HG03442 (cell line): ENCODE results near the gene RGL4.
"Not testable (repeated sequence)": the region's sequence is repeated elsewhere in the genome, so short reads cannot be mapped to it uniquely, and the experiment has no call there.

Source experiments
- ATAC-seq: cut with Tn5 transposase; IDR thresholded peaks from one replicate; pipeline ENCODE4 v1.9.1; 2021; ENCODE audit warnings: mild to moderate bottlenecking, moderate library complexity; ENCODE audit not compliant: unreplicated experiment

RGL4 gene

DNA sequence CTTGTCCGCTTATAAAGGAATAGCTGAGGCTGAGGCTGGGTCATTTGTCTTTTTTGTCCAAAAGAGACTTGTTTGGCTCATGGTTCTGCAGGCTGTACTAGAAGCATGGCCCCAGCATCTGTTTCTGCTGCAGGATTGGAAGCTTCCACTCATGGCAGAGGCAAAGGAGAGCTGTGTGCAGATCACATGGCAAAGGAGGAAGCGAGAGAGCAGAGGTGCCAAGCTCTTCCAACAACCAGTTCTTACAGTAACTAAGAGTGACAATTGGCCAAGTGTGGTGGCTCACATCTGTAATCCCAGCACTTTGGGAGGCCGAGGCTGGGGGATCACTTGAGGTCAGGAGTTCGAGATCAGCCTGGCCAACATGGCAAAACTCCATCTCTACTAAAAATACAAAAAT is 37.3 kb downstream of the RGL4 start:
- not testable (repeated sequence) for ATAC-seq

GRCh38 chr22:23737696-23738095 is 46.9 kb downstream of the RGL4 start:
- ATAC-seq, result no peak

DNA sequence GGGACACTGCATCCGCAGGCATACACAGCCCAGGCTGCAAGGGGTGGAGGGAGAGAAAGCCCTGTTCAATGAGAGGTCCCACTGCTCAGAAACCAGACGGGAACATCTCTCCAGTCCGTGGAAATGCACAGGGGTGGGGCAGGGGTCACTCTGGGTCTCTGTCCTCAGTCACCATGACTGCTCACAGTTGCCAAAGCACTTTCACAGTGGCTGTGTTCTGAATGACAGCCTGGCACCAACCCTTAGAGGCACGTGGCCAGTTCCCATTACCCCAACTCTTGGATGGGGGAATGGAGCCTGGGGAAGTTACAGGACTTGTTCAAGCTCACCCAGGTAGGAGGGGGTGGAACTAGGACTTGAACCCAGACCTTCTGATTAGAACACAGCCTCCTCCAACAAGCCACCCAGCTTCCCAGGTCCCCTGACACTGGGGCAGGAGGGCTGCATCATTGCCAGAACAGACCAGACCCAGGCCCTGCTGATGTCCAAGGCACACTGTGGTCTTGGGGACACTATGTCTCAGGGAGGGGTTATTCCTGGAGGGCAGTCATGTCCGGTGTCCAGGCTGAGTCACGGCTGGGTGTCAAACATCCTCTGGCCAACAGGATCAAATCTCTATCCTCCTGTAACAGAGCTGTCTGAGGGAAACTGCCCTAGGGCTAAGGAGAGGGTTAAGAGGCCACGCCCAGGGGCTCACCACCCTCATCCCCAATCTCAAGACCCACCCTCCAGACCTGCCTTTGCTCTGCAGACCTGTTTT is 51.9 kb downstream of the RGL4 start:
- ATAC-seq, result no peak

DNA sequence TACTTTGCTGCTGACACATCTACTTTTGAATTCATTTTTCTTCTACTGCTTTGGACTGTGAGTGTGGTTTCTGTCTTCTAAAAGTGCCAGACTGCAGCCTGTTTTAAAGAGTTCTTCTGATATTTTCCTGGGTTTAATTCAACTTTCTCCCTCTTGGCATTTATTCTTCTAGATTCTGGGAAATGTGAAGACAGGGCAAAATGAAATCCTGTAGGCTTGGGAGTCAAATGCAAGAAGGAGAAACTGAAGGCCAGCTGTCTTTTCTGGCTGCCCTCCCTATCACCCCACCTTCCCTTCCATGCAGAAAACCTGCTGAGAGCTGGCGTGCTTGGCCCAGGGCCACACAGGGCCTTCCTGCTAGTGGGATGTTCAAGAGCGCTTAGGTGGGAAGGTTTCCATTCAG is 52.5 kb downstream of the RGL4 start:
- no peak for ATAC-seq

DNA sequence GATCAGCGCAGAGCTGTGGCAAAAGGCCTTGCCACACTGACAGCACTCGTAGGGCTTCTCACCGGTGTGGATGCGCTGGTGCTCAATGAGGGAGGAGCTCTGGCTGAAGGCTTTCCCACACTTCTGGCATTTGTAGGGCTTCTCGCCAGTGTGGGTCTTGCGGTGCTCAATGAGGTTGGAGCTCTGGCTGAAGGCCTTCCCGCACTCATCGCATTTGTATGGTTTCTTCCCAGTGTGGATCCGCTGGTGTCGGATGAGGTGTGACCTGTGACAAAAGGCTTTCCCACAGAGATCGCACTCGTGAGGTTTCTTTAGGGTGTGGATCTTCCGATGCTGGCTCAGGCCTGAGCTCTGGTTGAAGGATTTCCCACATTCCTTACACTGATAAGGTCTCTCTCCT is 53.2 kb downstream of the RGL4 start:
- no peak for ATAC-seq

- ATAC-seq, result no peak
These were observed 53.7 kb downstream of the RGL4 start for GRCh38 chr22:23744485-23744884.

- ATAC-seq, result no peak
These were observed 55.0 kb downstream of the RGL4 start for GRCh38 chr22:23745791-23746190.
